GM12878 (cell line): ENCODE measurements around the gene TOR2A. TPM values are rescaled to one million over a fixed set of nuclear protein-coding genes. Genes with fewer than 3 reads are reported as not detected.
A peak's percentile ranks its signal among the peaks of the same experiment; 100 is the strongest.

Experiments used
- ATAC-seq: fragments of 200-7000 bp; cut with Tn5 transposase; 3 replicates; pipeline ENCODE4 v1.9.1; 2020; ENCODE audit warnings: mild to moderate bottlenecking, moderate library complexity
- BruUV-seq: library from RNA; stranded (reverse); fragments of 400-500 nt; replicated peaks from 2 replicates; lab custom pipeline; 2021; lab: Mats Ljungman, UMichigan
- CTCF ChIA-PET: fragments of 300-600 bp; sonication (Branson Sonifier 250); formaldehyde crosslinking; extraction: SDS; loops from one replicate; lab custom pipeline; 2021; ENCODE audit warnings: inconsistent platforms; lab: Yijun Ruan, JAX
- POLR2A ChIA-PET: fragments of 350-600 bp; formaldehyde crosslinking; extraction: SDS; loops from one replicate; lab custom pipeline; 2021; ENCODE audit warnings: inconsistent platforms; lab: Charles Lee
- RAD21 ChIA-PET: fragments of 300-600 bp; sonication (Branson Sonifier 250); formaldehyde crosslinking; loops from one replicate; lab custom pipeline; 2023; ENCODE audit warnings: antibody characterized with exemption; ENCODE audit not compliant: unreplicated experiment; lab: Charles Lee
- SMC1A ChIA-PET: fragments of 300-600 bp; sonication (Branson Sonifier 250); formaldehyde crosslinking; loops from one replicate; lab custom pipeline; 2023; ENCODE audit not compliant: unreplicated experiment, uncharacterized antibody; lab: Charles Lee
- DNase-seq: peaks from one replicate; pipeline ENCODE4 v3.0.0-alpha.2; 2011; ENCODE audit warnings: low read depth, low spot score
- FAIRE-seq: peaks from 3 replicates; lab custom pipeline; 2011; peaks lifted over from hg19 to GRCh38; lab: Jason Lieb, UNC
- H2AFZ ChIP-seq: 2 replicates; pipeline ENCODE4 v1.6.0; 2011; ENCODE audit warnings: low read depth, low read length, control low read depth; ENCODE audit not compliant: control insufficient read depth
- H3K27ac ChIP-seq: 2 replicates; pipeline ENCODE4 v1.5.1; 2011; ENCODE audit warnings: control low read depth; ENCODE audit not compliant: control insufficient read depth, insufficient read depth
- H3K27me3 ChIP-seq, 2 experiments: replicated peaks in 1 of 2; 2 replicates each; pipeline versions ENCODE4 v1.6.0 to v1.6.1; 2011; ENCODE audit warnings: low read length in 1 of 2; ENCODE audit not compliant: control insufficient read depth in 2 of 2, insufficient read depth in 2 of 2
- H3K36me3 ChIP-seq, 2 experiments: 2 replicates each; pipeline ENCODE4 v1.5.1; 2011; ENCODE audit warnings: low read length in 1 of 2; ENCODE audit not compliant: control insufficient read depth in 2 of 2, insufficient read depth in 2 of 2
- H3K4me1 ChIP-seq: 2 replicates; pipeline ENCODE4 v1.6.1; 2011; ENCODE audit warnings: mild to moderate bottlenecking, low read length, moderate library complexity, mixed read lengths; ENCODE audit not compliant: control insufficient read depth, insufficient read depth
- H3K4me2 ChIP-seq: 2 replicates; pipeline ENCODE4 v1.6.0; 2011; ENCODE audit warnings: control low read depth; ENCODE audit not compliant: control insufficient read depth, insufficient read depth
- H3K4me3 ChIP-seq: fragments of 200-600 bp; sonication (generic); 2 replicates; pipeline ENCODE4 v1.5.1; 2016
- H3K79me2 ChIP-seq: 2 replicates; pipeline ENCODE4 v1.6.0; 2011; ENCODE audit warnings: low read length; ENCODE audit not compliant: control insufficient read depth, insufficient read depth
- H3K9ac ChIP-seq: 2 replicates; pipeline ENCODE4 v1.8.0; 2011; ENCODE audit warnings: low read length, control low read depth, mixed read lengths; ENCODE audit not compliant: control insufficient read depth, insufficient read depth
- H3K9me3 ChIP-seq: replicated peaks from 3 replicates; pipeline ENCODE4 v1.5.1; 2011; ENCODE audit warnings: mild to moderate bottlenecking, low read length; ENCODE audit not compliant: control insufficient read depth, insufficient read depth
- H4K20me1 ChIP-seq: 2 replicates; pipeline ENCODE4 v1.6.0; 2011; ENCODE audit not compliant: control insufficient read depth, insufficient read depth
- CTCF ChIP-seq, 3 experiments: IDR thresholded peaks in 2 of 3; conservative IDR thresholded peaks in 1 of 3; 2 replicates each; pipeline ENCODE4 v1.5.1; 2011; ENCODE audit warnings: low read depth in 3 of 3, low read length in 3 of 3, mild to moderate bottlenecking in 3 of 3, control low read depth in 2 of 3, moderate library complexity in 2 of 3, inconsistent platforms in 1 of 3, mixed read lengths in 1 of 3; ENCODE audit not compliant: control insufficient read depth in 2 of 3, insufficient read depth in 1 of 3; ENCODE audit errors: extremely low read depth in 1 of 3
- ETV6 ChIP-seq, 2 experiments: fragments of 450-650 bp in 1 of 2; IDR thresholded peaks in 1 of 2; conservative IDR thresholded peaks in 1 of 2; 2 replicates each; pipeline ENCODE4 v1.6.1; 2014; ENCODE audit warnings: antibody characterized with exemption in 1 of 2, borderline replicate concordance in 1 of 2, low read depth in 1 of 2, mild to moderate bottlenecking in 1 of 2, moderate library complexity in 1 of 2
- HSF1 ChIP-seq: fragments of 150-350 bp; IDR thresholded peaks from 2 replicates; pipeline ENCODE4 v1.6.1; 2014; ENCODE audit warnings: mild to moderate bottlenecking, low read depth, low read length
- KAT2A ChIP-seq: conservative IDR thresholded peaks from 2 replicates; pipeline ENCODE4 v1.6.1; 2011; ENCODE audit warnings: low read depth, low read length; ENCODE audit not compliant: control insufficient read depth
- MTA2 ChIP-seq: fragments of 450-650 bp; IDR thresholded peaks from 2 replicates; pipeline ENCODE4 v1.6.1; 2016; ENCODE audit warnings: low read depth, mild to moderate bottlenecking, moderate library complexity
- MXI1 ChIP-seq: fragments of 150-350 bp; IDR thresholded peaks from 2 replicates; pipeline ENCODE4 v1.6.1; 2011; ENCODE audit warnings: low read depth, mild to moderate bottlenecking, inconsistent platforms, low read length, improper control_type of control experiment
- MYB ChIP-seq: fragments of 150-350 bp; IDR thresholded peaks from 2 replicates; pipeline ENCODE4 v1.6.1; 2014; ENCODE audit warnings: mild to moderate bottlenecking, low read depth, low read length, borderline replicate concordance
- POLR2AphosphoS2 ChIP-seq: IDR thresholded peaks from 2 replicates; pipeline ENCODE4 v1.6.1; 2011; ENCODE audit warnings: low read depth, mild to moderate bottlenecking, low read length, improper control_type of control experiment, moderate library complexity
- RAD21 ChIP-seq: IDR thresholded peaks from 2 replicates; pipeline ENCODE4 v1.6.1; 2011; ENCODE audit warnings: mild to moderate bottlenecking, low read depth, low read length, moderate library complexity; ENCODE audit not compliant: insufficient read depth
- SMC3 ChIP-seq: IDR thresholded peaks from 2 replicates; pipeline ENCODE4 v1.6.1; 2011; ENCODE audit warnings: low read length, improper control_type of control experiment, borderline replicate concordance
- SREBF2 ChIP-seq: IDR thresholded peaks from 2 replicates; pipeline ENCODE4 v1.6.1; 2012; ENCODE audit warnings: mild to moderate bottlenecking, low read length
- SRF ChIP-seq, 2 experiments: IDR thresholded peaks; 2 replicates each; pipeline ENCODE4 v1.6.1; 2011; ENCODE audit warnings: low read depth in 2 of 2, low read length in 2 of 2, mild to moderate bottlenecking in 1 of 2, moderate library complexity in 1 of 2
- TCF12 ChIP-seq: IDR thresholded peaks from 2 replicates; pipeline ENCODE4 v1.6.1; 2011; ENCODE audit warnings: low read depth, mild to moderate bottlenecking, low read length
- ZZZ3 ChIP-seq: IDR thresholded peaks from 2 replicates; pipeline ENCODE4 v1.6.1; 2011; ENCODE audit warnings: low read depth; ENCODE audit not compliant: control insufficient read depth, insufficient read length
- WGBS: methylation state at CpG from one replicate; pipeline ENCODE4 v1.1.6; 2016; ENCODE audit warnings: low lambda C conversion rate; ENCODE audit not compliant: insufficient replicate concordance, insufficient coverage; ENCODE audit errors: missing lambda C conversion rate; 5-methylcytosine and 5-hydroxymethylcytosine counted together
- in situ Hi-C: fragments of 300-500 bp; cut with MboI; formaldehyde crosslinking; loops from 9 replicates; pipeline ENCODE4 v1.14.3; 2018; ENCODE audit warnings: mixed read lengths
- intact Hi-C: fragments of 100-400 bp; cut with micrococcal nuclease; formaldehyde crosslinking; loops from one replicate; pipeline ENCODE4 v1.14.2; 2022; ENCODE audit not compliant: unreplicated experiment
- polyA plus RNA-seq, 11 experiments: library from polyadenylated mRNA; depleted of rRNA in 4 of 11; unstranded in 6 of 11; stranded (reverse) in 5 of 11; fragments of >200 nt; fragmentation: Nextera tagmentation in 4 of 11; fragmentation: Illumina TruSeq in 1 of 11; extraction: Ambion mirVana in 4 of 11; extraction: Trizol in 1 of 11; gene quantifications; 1 replicate in 1 of 11; 2 replicates in 10 of 11; pipeline versions ENCODE4 v1.2.1 to v1.2.3, GENCODE V29; 2011 to 2016; ENCODE audit warnings: inconsistent platforms in 2 of 11, missing spikeins in 2 of 11, low read depth in 1 of 11
- total RNA-seq, 4 experiments: library from RNA; depleted of rRNA in 3 of 4; stranded (reverse); fragments of >200 nt in 3 of 4; fragmentation: Illumina TruSeq in 1 of 4; extraction: Trizol in 1 of 4; gene quantifications; 2 replicates each; pipeline versions ENCODE4 v1.2.1 to v1.2.3, GENCODE V29; 2013 to 2021
- TF ChIP-seq, protein P1 (sequence below): fragments of 450-650 bp; IDR thresholded peaks from 2 replicates; pipeline ENCODE4 v1.6.1; 2017; ENCODE audit warnings: mild to moderate bottlenecking

The TOR2A gene
- total and polyA plus RNA-seq, 10 of the 15 experiments (the other 5 are each of a cell fraction or from before 2014, with no cell fraction given) = 0.52 to 23.7 (median 8.5) TPM

GRCh38 chr9:127707766-127708165, 27.3 kb downstream of the TOR2A start (continued):
- TF ChIP-seq CTCF (IDR thresholded peaks at IDR 0.05 in 2 of 3, conservative IDR thresholded peaks at IDR 0.05 in 1 of 3; ENCODE audit: control insufficient read depth in 2 of 3, extremely low read depth in 1 of 3, insufficient read depth in 1 of 3, low read depth in 3 of 3, low read length in 3 of 3) (peak; percentile 17 to 28 (median 19); a peak in 2 of 6 replicates), POLR2AphosphoS2 (no peak)

GRCh38 chr9:127706836-127707241, 28.3 kb downstream of the TOR2A start, which contains the start of gene CFAP157:
CFAP157 (plus strand) TSS chr9:127706988; CDS start chr9:127707032, 44 bp downstream.
- Histone ChIP-seq H3K4me2 (no peak within 1 kb of the TSS), H3K9ac (no peak within 1 kb of the TSS), H3K27ac (no peak within 1 kb of the TSS), H3K36me3 (no peaks in the 10 kb centered on the region; a peak in 1 of 4 replicates), H3K4me3 (no peak within 1 kb of the TSS), H3K4me1 (peaks cover 3% of the 10 kb centered on the region; the same call in 1 of the 2 replicates), H3K27me3 (peaks cover 0 to 2% of the 10 kb centered on the region in 2 experiments; a peak in 2 of 4 replicates), H3K9me3 (no peaks in the 10 kb centered on the region; the same call in 2 of the 3 replicates), H2AFZ (no peak within 1 kb of the TSS), H4K20me1 (no peaks in the 10 kb centered on the region), H3K79me2 (no peaks in the 10 kb centered on the region)
- ChIA-PET RAD21 (no interaction called here), CTCF (no interaction called here), POLR2A (interaction anchor here (1.3 kb wide), 1 partner anchor 81 kb away, joined by 3 read pairs; no protein-coding TSS in a partner anchor), SMC1A (interaction anchor here (1.4 to 1.9 kb wide), 2 partner anchors 8 to 28 kb away, joined by 3 to 8 read pairs; partner anchors contain the start of gene TOR2A)
- no peak for FAIRE-seq
- ATAC-seq = peak; percentile 22; the same call in 1 of the 3 replicates
- DNase-seq = no peak
- 29% methylated on average over 11 of the region's 11 CpGs for WGBS
- intact Hi-C loops = no loop called here
- in situ Hi-C loops = no loop called here
- no TSS peak for BruUV-seq
- TF ChIP-seq MXI1 (no peak), RAD21 (no peak), SREBF2 (no peak), ETV6 (conservative IDR thresholded peaks at IDR 0.05 in 1 of 2, IDR thresholded peaks at IDR 0.05 in 1 of 2; ENCODE audit: borderline replicate concordance in 1 of 2, low read depth in 1 of 2) (no peak), MTA2 (no peak), MYB (no peak), HSF1 (no peak), SMC3 (no peak), ZZZ3 (no peak), TCF12 (no peak), SRF (IDR thresholded peaks at IDR 0.05; ENCODE audit: low read depth in 2 of 2, low read length in 2 of 2) (no peak), KAT2A (no peak)
- TF ChIP-seq, protein P1, sequence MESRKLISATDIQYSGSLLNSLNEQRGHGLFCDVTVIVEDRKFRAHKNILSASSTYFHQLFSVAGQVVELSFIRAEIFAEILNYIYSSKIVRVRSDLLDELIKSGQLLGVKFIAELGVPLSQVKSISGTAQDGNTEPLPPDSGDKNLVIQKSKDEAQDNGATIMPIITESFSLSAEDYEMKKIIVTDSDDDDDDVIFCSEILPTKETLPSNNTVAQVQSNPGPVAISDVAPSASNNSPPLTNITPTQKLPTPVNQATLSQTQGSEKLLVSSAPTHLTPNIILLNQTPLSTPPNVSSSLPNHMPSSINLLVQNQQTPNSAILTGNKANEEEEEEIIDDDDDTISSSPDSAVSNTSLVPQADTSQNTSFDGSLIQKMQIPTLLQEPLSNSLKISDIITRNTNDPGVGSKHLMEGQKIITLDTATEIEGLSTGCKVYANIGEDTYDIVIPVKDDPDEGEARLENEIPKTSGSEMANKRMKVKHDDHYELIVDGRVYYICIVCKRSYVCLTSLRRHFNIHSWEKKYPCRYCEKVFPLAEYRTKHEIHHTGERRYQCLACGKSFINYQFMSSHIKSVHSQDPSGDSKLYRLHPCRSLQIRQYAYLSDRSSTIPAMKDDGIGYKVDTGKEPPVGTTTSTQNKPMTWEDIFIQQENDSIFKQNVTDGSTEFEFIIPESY = no peak
